MCF 10A (cell line): ENCODE data around the gene KLF7. TPM values are rescaled to one million over a fixed set of nuclear protein-coding genes. Genes with fewer than 3 reads are reported as not detected.

Experiments
- BruUV-seq: library from RNA; stranded (reverse); fragments of 400-500 nt; replicated peaks from 2 replicates; lab custom pipeline; 2021; lab: Mats Ljungman, UMichigan
- CTCF ChIA-PET: fragments of 300-600 bp; sonication (Branson Sonifier 250); formaldehyde crosslinking; extraction: SDS; loops from one replicate; lab custom pipeline; 2021; ENCODE audit warnings: antibody characterized with exemption, inconsistent platforms; lab: Yijun Ruan, JAX
- POLR2A ChIA-PET: fragments of 300-600, 350-650 bp; sonication (Branson Sonifier 250); formaldehyde crosslinking; extraction: SDS; loops from one replicate; lab custom pipeline; 2020; ENCODE audit warnings: antibody characterized with exemption, inconsistent platforms; lab: Yijun Ruan, JAX
- DNase-seq: peaks from one replicate; pipeline ENCODE4 v3.0.0-alpha.2; 2018; ENCODE audit not compliant: unreplicated experiment
- H3K27ac Mint-ChIP-seq: one replicate; pipeline ENCODE4 v1.8.0; 2022; ENCODE audit warnings: mild to moderate bottlenecking, low read depth, mixed read lengths; ENCODE audit not compliant: unreplicated experiment
- H3K27me3 Mint-ChIP-seq: one replicate; pipeline ENCODE4 v1.8.0; 2022; ENCODE audit warnings: mixed read lengths; ENCODE audit not compliant: insufficient read depth, unreplicated experiment
- H3K36me3 Mint-ChIP-seq: one replicate; pipeline ENCODE4 v1.8.0; 2022; ENCODE audit warnings: mild to moderate bottlenecking, moderate library complexity, mixed read lengths; ENCODE audit not compliant: insufficient read depth, unreplicated experiment
- H3K4me1 Mint-ChIP-seq: one replicate; pipeline ENCODE4 v1.8.0; 2022; ENCODE audit warnings: mixed read lengths; ENCODE audit not compliant: insufficient read depth, unreplicated experiment
- H3K4me3 Mint-ChIP-seq: one replicate; pipeline ENCODE4 v1.8.0; 2022; ENCODE audit warnings: mild to moderate bottlenecking, moderate library complexity, mixed read lengths; ENCODE audit not compliant: unreplicated experiment
- H3K9me3 Mint-ChIP-seq: one replicate; pipeline ENCODE4 v1.8.0; 2022; ENCODE audit warnings: mixed read lengths; ENCODE audit not compliant: unreplicated experiment
- CTCF ChIP-seq: fragments of 200-600 bp; IDR thresholded peaks from one replicate; pipeline ENCODE4 v1.8.0; 2022; ENCODE audit warnings: antibody characterized with exemption, mild to moderate bottlenecking; ENCODE audit not compliant: unreplicated experiment
- intact Hi-C: fragments of 100-400 bp; cut with micrococcal nuclease; formaldehyde crosslinking; loops from 2 replicates; pipeline ENCODE4 v1.14.1; 2022
- total RNA-seq: library from RNA; stranded (reverse); gene quantifications from 2 replicates; pipeline ENCODE4 v1.2.3, GENCODE V29; 2022

The KLF7 gene
- total RNA-seq, 1 experiment from 2014 or later = 40.1 TPM

DNA sequence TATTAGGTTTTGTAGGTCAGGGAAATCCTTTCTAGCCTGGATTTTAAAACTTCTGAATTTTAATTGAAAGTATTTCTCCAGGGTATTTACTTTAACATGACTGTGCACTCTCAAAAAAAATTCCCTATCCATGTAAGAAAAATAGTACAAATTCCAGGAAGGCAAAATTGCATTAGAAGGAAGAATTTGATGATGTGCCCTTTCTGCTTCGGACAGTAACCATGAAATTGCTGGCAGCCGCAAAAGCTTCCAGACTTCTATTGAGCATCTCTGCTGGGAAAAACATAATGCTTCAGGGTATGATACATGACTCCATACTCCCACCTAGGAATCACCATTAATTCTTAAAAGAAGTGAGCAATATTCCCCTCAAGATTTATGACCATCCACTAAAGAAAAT, 17.2 kb upstream of the KLF7 start:
- intact Hi-C loops = no loop called here
- H3K27ac Mint-ChIP-seq = no peak overlapping the region
- no peak for TF ChIP-seq CTCF
- ChIA-PET CTCF (no interaction called here), POLR2A (no interaction called here)
- DNase-seq = no peak
- H3K4me1 Mint-ChIP-seq = peaks cover 11% of the 10 kb centered on the region
- no peaks in the 10 kb centered on the region for H3K36me3 Mint-ChIP-seq
- no peak overlapping the region for H3K4me3 Mint-ChIP-seq
- no TSS peak for BruUV-seq
- no peaks in the 10 kb centered on the region for H3K9me3 Mint-ChIP-seq
- H3K27me3 Mint-ChIP-seq = no peaks in the 10 kb centered on the region

- CTCF ChIA-PET = interaction anchor here (0.7 kb wide), 1 partner anchor 116 kb away, joined by 3 read pairs; no protein-coding TSS in a partner anchor
- no peaks in the 10 kb centered on the region for H3K9me3 Mint-ChIP-seq
- TF ChIP-seq CTCF = no peak
- BruUV-seq = no TSS peak
- H3K27me3 Mint-ChIP-seq = no peaks in the 10 kb centered on the region
- H3K4me3 Mint-ChIP-seq = no peak overlapping the region
- DNase-seq = no peak
- intact Hi-C loops = no loop called here
- H3K27ac Mint-ChIP-seq = no peak overlapping the region
- H3K4me1 Mint-ChIP-seq = peaks cover 11% of the 10 kb centered on the region
- POLR2A ChIA-PET = interaction anchor here (0.6 to 1.0 kb wide), 2 partner anchors 15 to 267 kb away, joined by 3 to 4 read pairs; no protein-coding TSS in a partner anchor
- no peaks in the 10 kb centered on the region for H3K36me3 Mint-ChIP-seq
These were observed 16.0 kb upstream of the KLF7 start for GRCh38 chr2:207181526-207182274.

DNA sequence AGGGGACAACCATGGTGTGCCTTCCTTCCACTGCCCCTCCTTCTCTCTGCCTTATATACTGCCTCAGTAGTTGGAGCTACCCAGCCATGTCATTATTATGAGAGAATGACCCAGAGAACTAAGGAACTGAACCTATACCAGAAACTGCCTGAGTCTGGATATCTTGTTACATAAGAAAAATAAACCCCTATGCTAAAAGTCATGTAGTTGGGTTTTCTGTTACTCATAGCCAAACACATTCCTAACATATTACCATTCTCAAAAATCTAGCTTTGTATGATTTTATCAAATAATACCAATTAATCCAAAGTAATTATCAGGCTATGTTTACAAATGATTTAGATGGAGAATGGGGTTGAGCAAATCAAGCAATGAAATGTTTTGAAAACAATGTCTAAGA, 15.0 kb upstream of the KLF7 start:
- no TSS peak for BruUV-seq
- Mint-ChIP-seq H3K4me1 (peaks cover 11% of the 10 kb centered on the region), H3K9me3 (no peaks in the 10 kb centered on the region), H3K27me3 (no peaks in the 10 kb centered on the region), H3K27ac (no peak overlapping the region), H3K36me3 (no peaks in the 10 kb centered on the region), H3K4me3 (no peak overlapping the region)
- POLR2A ChIA-PET = interaction anchor here (1.0 to 1.4 kb wide), 4 partner anchors 9 to 16 kb away, joined by 3 to 4 read pairs (median 4); partner anchors contain the start of gene KLF7
- TF ChIP-seq CTCF = no peak
- CTCF ChIA-PET = interaction anchor here (0.6 to 0.7 kb wide), 3 partner anchors 15 to 876 kb away, joined by 3 to 4 read pairs (median 4); no protein-coding TSS in a partner anchor
- no peak for DNase-seq
- intact Hi-C loops = no loop called here

- TF ChIP-seq CTCF = no peak
- no TSS peak for BruUV-seq
- ChIA-PET CTCF (no interaction called here), POLR2A (interaction anchor here (1.5 to 2.3 kb wide), 3 partner anchors 9 to 33 kb away, joined by 4 to 11 read pairs (median 6); partner anchors contain the start of gene KLF7)
- no peak for DNase-seq
- intact Hi-C loops = no loop called here
- Mint-ChIP-seq H3K27me3 (no peaks in the 10 kb centered on the region), H3K4me1 (no peaks in the 10 kb centered on the region), H3K4me3 (no peak overlapping the region), H3K36me3 (no peaks in the 10 kb centered on the region), H3K27ac (no peak overlapping the region), H3K9me3 (no peaks in the 10 kb centered on the region)
These were observed 10.5 kb upstream of the KLF7 start for GRCh38 chr2:207176247-207176646.
